NOMO-1 (cell line): ENCODE data around the gene CSTPP1.

Source experiments
- DNase-seq, 2 experiments: peaks; one replicate each; lab custom pipeline; 2025; ENCODE audit not compliant: unreplicated experiment in 2 of 2; lab: John Stamatoyannopoulos, UW

CSTPP1 gene

GRCh38 chr11:47154616-47155570, 218.3 kb downstream of the CSTPP1 start:
- DNase-seq: no peak

- DNase-seq: no peak
Observed at GRCh38 chr11:47155879-47156278, 219.3 kb downstream of the CSTPP1 start.

- no peak for DNase-seq
Observed at GRCh38 chr11:47156333-47156732, 219.8 kb downstream of the CSTPP1 start.

- DNase-seq: no peak
Observed at GRCh38 chr11:47156951-47157350, 220.4 kb downstream of the CSTPP1 start.

- no peak for DNase-seq
Observed at GRCh38 chr11:47157805-47158204, 221.2 kb downstream of the CSTPP1 start.

- no peak for DNase-seq
Observed at GRCh38 chr11:47158242-47158641, 221.7 kb downstream of the CSTPP1 start.

GRCh38 chr11:47160753-47161133, 224.2 kb downstream of the CSTPP1 start:
- DNase-seq: no peak

- peak; percentile 34 to 58 for DNase-seq
Observed at GRCh38 chr11:47161134-47161854, 224.7 kb downstream of the CSTPP1 start.

- no peak for DNase-seq
Observed at GRCh38 chr11:47161890-47162289, 225.3 kb downstream of the CSTPP1 start.

- no peak for DNase-seq
Observed at GRCh38 chr11:47162426-47162825, 225.9 kb downstream of the CSTPP1 start.

GRCh38 chr11:47163193-47163592, 226.6 kb downstream of the CSTPP1 start:
- DNase-seq: no peak

- no peak for DNase-seq
Observed at GRCh38 chr11:47163898-47164297, 227.3 kb downstream of the CSTPP1 start.

- no peak for DNase-seq
Observed at GRCh38 chr11:47164321-47164720, 227.8 kb downstream of the CSTPP1 start.

GRCh38 chr11:47165253-47165840, 228.8 kb downstream of the CSTPP1 start:
- no peak for DNase-seq

GRCh38 chr11:47166368-47166767, 229.8 kb downstream of the CSTPP1 start:
- no peak for DNase-seq

- no peak for DNase-seq
Observed at GRCh38 chr11:47171061-47171838, 234.7 kb downstream of the CSTPP1 start.

- DNase-seq: no peak
Observed at GRCh38 chr11:47171856-47172255, 235.3 kb downstream of the CSTPP1 start.

- DNase-seq: no peak
Observed at GRCh38 chr11:47172740-47173336, 236.3 kb downstream of the CSTPP1 start.

GRCh38 chr11:47175746-47176327, 239.3 kb downstream of the CSTPP1 start:
- DNase-seq: peak; percentile 65 to 76
